Suprapubic skin (tissue), 3 donors: ENCODE data around the gene HADHB.
A peak's percentile ranks its signal among the peaks of the same experiment; 100 is the strongest.

Experiments
- POLR2A ChIP-seq, 2 donors: fragments of 450-650 bp; IDR thresholded peaks; one replicate each; pipeline ENCODE4 v1.6.1; 2017; ENCODE audit warnings: antibody characterized with exemption in 2 of 2, mild to moderate bottlenecking in 2 of 2, moderate library complexity in 2 of 2
- TF ChIP-seq, protein P1 (sequence below), 2 donors: fragments of 200-600 bp in 1 of 2; fragments of 450-650 bp in 1 of 2; sonication (generic) in 1 of 2; IDR thresholded peaks; one replicate each; pipeline ENCODE4 v1.5.1; 2016 to 2019; ENCODE audit warnings: antibody characterized with exemption in 2 of 2, mild to moderate bottlenecking in 1 of 2, moderate library complexity in 1 of 2

DNA sequence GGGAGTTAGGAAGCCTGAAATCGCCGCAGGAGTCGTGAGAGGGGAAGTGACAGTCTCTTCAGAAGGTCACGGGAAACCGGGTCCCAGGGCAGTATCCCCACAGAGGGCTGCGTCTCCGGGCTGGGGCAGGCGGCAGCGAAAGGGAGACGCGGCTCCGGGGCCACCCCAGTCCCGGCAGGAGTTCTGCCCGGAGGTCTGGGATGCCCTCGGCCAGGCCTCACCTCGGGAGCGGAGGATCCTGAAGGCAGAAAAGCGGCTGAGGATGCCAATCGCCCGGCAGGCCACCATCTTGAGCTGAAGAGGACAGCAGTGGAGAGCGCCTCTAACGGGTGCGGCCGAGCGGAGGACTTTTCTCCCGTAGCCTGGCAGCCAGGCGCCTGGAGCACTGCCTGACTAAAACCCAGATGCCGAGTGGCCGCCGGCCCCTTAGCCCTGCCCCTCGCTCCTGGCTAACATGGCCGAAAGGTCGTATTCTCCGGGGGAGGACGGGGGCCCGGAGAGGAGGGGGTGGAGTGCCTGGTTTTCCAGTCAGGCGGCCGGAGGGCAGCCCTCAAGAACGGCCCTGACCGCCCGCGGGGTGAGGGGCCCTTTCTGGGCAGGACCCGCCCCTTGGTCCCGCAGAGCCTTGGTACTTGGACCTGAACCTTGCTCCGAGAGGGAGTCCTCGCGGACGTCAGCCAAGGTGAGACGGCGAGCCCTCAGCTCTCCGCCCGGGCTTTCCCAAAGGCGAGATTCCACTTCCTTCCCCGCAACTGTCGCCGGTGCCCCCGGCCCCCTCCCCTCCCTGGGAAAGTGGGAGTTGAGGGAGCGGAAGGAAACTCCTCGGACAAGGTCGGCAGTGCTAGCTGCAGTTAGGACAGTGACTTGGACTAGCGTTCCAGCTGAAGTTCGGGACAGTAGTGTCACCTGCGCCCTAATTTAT is at the start of gene HADHB, which contains the start of gene HADHA:
- TF ChIP-seq, protein P1, sequence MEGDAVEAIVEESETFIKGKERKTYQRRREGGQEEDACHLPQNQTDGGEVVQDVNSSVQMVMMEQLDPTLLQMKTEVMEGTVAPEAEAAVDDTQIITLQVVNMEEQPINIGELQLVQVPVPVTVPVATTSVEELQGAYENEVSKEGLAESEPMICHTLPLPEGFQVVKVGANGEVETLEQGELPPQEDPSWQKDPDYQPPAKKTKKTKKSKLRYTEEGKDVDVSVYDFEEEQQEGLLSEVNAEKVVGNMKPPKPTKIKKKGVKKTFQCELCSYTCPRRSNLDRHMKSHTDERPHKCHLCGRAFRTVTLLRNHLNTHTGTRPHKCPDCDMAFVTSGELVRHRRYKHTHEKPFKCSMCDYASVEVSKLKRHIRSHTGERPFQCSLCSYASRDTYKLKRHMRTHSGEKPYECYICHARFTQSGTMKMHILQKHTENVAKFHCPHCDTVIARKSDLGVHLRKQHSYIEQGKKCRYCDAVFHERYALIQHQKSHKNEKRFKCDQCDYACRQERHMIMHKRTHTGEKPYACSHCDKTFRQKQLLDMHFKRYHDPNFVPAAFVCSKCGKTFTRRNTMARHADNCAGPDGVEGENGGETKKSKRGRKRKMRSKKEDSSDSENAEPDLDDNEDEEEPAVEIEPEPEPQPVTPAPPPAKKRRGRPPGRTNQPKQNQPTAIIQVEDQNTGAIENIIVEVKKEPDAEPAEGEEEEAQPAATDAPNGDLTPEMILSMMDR (IDR thresholded peaks at IDR 0.05): peak in 1 of 2 donors; percentile 14
- peak; percentile 23 to 72 for TF ChIP-seq POLR2A (IDR thresholded peaks at IDR 0.05)
